ENCODE measurements around the gene TPPP2. TPM values are rescaled to one million over a fixed set of nuclear protein-coding genes. Genes with fewer than 3 reads are reported as not detected.

The TPPP2 gene
- total RNA-seq, 1 donor from 2014 or later, result not detected

GRCh38 chr14:21020977-21021545 is 9.0 kb upstream of the TPPP2 start:
- Mint-ChIP-seq H3K4me3 (no peak overlapping the region), H3K27ac (no peak overlapping the region)
- intact Hi-C loops (cut with micrococcal nuclease), result no loop called here

DNA sequence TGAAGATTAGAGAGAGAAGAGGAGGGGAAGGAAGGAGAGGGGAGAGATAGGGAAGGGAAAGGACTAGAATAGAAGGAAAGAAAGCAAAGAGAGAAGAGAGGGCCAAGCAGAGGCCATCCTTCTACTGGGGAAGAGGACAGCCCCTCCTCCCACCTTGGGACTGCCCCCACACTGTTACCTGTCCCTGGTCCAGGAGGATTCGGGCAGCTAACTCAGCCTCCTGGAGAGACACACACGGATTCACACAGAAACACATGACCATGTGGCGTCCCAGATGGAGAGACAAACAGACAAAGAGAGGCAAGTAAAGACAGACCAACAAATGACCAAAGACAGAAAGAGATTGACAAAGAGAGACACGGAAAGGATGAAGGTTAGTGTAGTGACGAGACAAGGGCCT is 7.3 kb upstream of the TPPP2 start:
- no peak overlapping the region for H3K27ac Mint-ChIP-seq
- peaks cover 35% of the 10 kb centered on the region for H3K27me3 Mint-ChIP-seq (ENCODE audit: insufficient read depth)
- no peak for DNase-seq (ENCODE audit: low spot score)
- no peak overlapping the region for H3K4me3 Mint-ChIP-seq
- H3K36me3 Mint-ChIP-seq (ENCODE audit: low read depth), result no peaks in the 10 kb centered on the region
- no peaks in the 10 kb centered on the region for H3K9me3 Mint-ChIP-seq
- intact Hi-C loops (cut with micrococcal nuclease), result no loop called here
- peaks cover 6% of the 10 kb centered on the region for H3K4me1 Mint-ChIP-seq (ENCODE audit: low read depth)

More at GRCh38 chr14:21020977-21021545, 9.0 kb upstream of the TPPP2 start:
- Mint-ChIP-seq H3K4me1 (ENCODE audit: low read depth) (peaks cover 6% of the 10 kb centered on the region), H3K27me3 (ENCODE audit: insufficient read depth) (peaks cover 30% of the 10 kb centered on the region), H3K36me3 (ENCODE audit: low read depth) (no peaks in the 10 kb centered on the region), H3K9me3 (no peaks in the 10 kb centered on the region)
- no peak for DNase-seq (ENCODE audit: low spot score)

GRCh38 chr14:21023174-21023573 is 6.8 kb upstream of the TPPP2 start:
- Mint-ChIP-seq H3K4me3 (no peak overlapping the region), H3K27me3 (ENCODE audit: insufficient read depth) (peaks cover 36% of the 10 kb centered on the region), H3K27ac (no peak overlapping the region), H3K9me3 (no peaks in the 10 kb centered on the region), H3K36me3 (ENCODE audit: low read depth) (no peaks in the 10 kb centered on the region), H3K4me1 (ENCODE audit: low read depth) (peaks cover 6% of the 10 kb centered on the region)
- DNase-seq (ENCODE audit: low spot score), result no peak
- intact Hi-C loops (cut with micrococcal nuclease), result no loop called here

- no peak for DNase-seq (ENCODE audit: low spot score)
- intact Hi-C loops (cut with micrococcal nuclease), result loop anchor here (1.0 kb wide), 1 partner anchor 10 kb away; no protein-coding TSS in a partner anchor
- peak overlapping the region; percentile 81 for H3K4me3 Mint-ChIP-seq
- H3K4me1 Mint-ChIP-seq (ENCODE audit: low read depth), result peaks cover 6% of the 10 kb centered on the region
- no peaks in the 10 kb centered on the region for H3K36me3 Mint-ChIP-seq (ENCODE audit: low read depth)
- peaks cover 38% of the 10 kb centered on the region for H3K27me3 Mint-ChIP-seq (ENCODE audit: insufficient read depth)
- no peaks in the 10 kb centered on the region for H3K9me3 Mint-ChIP-seq
- no peak overlapping the region for H3K27ac Mint-ChIP-seq
Observed at GRCh38 chr14:21023817-21024584, 6.0 kb upstream of the TPPP2 start.

- H3K36me3 Mint-ChIP-seq (ENCODE audit: low read depth), result no peaks in the 10 kb centered on the region
- H3K4me3 Mint-ChIP-seq, result peak within 1 kb of the TSS; percentile 81
- H3K9me3 Mint-ChIP-seq, result no peaks in the 10 kb centered on the region
- DNase-seq (ENCODE audit: low spot score), result peak; percentile 44
- H3K27ac Mint-ChIP-seq, result no peak within 1 kb of the TSS
- H3K27me3 Mint-ChIP-seq (ENCODE audit: insufficient read depth), result peaks cover 38% of the 10 kb centered on the region
- intact Hi-C loops (cut with micrococcal nuclease), result loop anchor here (1.0 kb wide), 1 partner anchor 10 kb away; no protein-coding TSS in a partner anchor
- H3K4me1 Mint-ChIP-seq (ENCODE audit: low read depth), result peaks cover 6% of the 10 kb centered on the region
Observed at GRCh38 chr14:21024585-21025370, 5.2 kb upstream of the TPPP2 start, which contains the start of gene NDRG2. Gene NDRG2, minus strand, starts transcription at chr14:21025061. Its CDS starts 1,746 bp downstream, at chr14:21023315.

GRCh38 chr14:21025371-21026273 is 4.4 kb upstream of the TPPP2 start:
- Mint-ChIP-seq H3K27ac (no peak overlapping the region), H3K36me3 (ENCODE audit: low read depth) (no peaks in the 10 kb centered on the region), H3K27me3 (ENCODE audit: insufficient read depth) (peaks cover 38% of the 10 kb centered on the region), H3K9me3 (no peaks in the 10 kb centered on the region), H3K4me1 (ENCODE audit: low read depth) (peaks cover 6% of the 10 kb centered on the region), H3K4me3 (peak overlapping the region; percentile 65)
- no peak for DNase-seq (ENCODE audit: low spot score)
- intact Hi-C loops (cut with micrococcal nuclease), result no loop called here

GRCh38 chr14:21026274-21026987 is 3.6 kb upstream of the TPPP2 start:
- Mint-ChIP-seq H3K27me3 (ENCODE audit: insufficient read depth) (peaks cover 37% of the 10 kb centered on the region), H3K4me1 (ENCODE audit: low read depth) (peaks cover 6% of the 10 kb centered on the region), H3K9me3 (no peaks in the 10 kb centered on the region), H3K4me3 (peak overlapping the region; percentile 34), H3K27ac (no peak overlapping the region), H3K36me3 (ENCODE audit: low read depth) (no peaks in the 10 kb centered on the region)
- intact Hi-C loops (cut with micrococcal nuclease), result no loop called here
- no peak for DNase-seq (ENCODE audit: low spot score)

GRCh38 chr14:21026988-21027315 is 3.1 kb upstream of the TPPP2 start:
- Mint-ChIP-seq H3K27ac (no peak overlapping the region), H3K27me3 (ENCODE audit: insufficient read depth) (peaks cover 37% of the 10 kb centered on the region), H3K4me3 (no peak overlapping the region), H3K9me3 (no peaks in the 10 kb centered on the region), H3K36me3 (ENCODE audit: low read depth) (no peaks in the 10 kb centered on the region), H3K4me1 (ENCODE audit: low read depth) (peaks cover 6% of the 10 kb centered on the region)
- DNase-seq (ENCODE audit: low spot score), result no peak
- intact Hi-C loops (cut with micrococcal nuclease), result no loop called here

- no peak overlapping the region for H3K4me3 Mint-ChIP-seq
Observed at GRCh38 chr14:21030531-21030930, 514 bp downstream of the TPPP2 start.

DNA sequence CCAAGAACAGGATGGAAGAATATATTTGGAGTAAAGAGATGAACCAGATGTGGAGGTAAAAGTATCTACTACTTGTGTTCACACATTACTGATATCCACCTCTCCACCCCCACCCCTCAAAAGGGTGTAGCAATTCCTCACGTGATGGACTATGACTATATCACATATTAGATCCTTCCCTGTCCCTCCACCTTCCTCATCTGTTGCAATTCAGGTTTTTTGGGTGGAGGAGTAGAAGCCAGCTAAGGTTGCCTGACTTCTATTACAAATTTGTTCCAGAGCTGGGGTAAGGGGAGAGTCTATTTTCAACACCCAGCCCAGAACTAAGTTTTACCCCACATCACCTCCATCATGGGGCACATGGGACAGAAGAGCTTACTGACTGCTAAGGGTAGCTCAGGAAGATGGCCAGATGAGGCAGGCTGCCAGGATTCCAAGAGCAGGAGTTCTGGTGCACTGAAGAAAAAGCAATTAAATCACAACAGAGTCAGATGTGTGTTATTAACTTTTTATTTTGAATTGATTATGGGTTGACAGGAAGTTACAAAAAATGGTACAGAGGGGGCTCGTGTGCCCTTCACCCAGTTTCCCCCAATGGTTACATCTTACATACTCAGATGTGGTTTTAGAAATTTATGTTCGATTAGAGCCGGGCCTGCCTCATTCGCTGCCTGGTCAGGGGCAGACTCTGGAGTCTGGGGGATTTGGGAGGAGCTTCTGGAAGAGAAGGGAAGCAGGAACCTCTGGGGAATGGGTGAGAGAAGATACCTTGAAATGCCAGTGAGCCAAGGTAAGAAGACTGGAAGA is 2.5 kb downstream of the TPPP2 start:
- no peak overlapping the region for H3K27ac Mint-ChIP-seq
- H3K27me3 Mint-ChIP-seq (ENCODE audit: insufficient read depth), result peaks cover 23% of the 10 kb centered on the region
- DNase-seq (ENCODE audit: low spot score), result no peak
- H3K9me3 Mint-ChIP-seq, result no peaks in the 10 kb centered on the region
- no peaks in the 10 kb centered on the region for H3K36me3 Mint-ChIP-seq (ENCODE audit: low read depth)
- intact Hi-C loops (cut with micrococcal nuclease), result no loop called here
- H3K4me3 Mint-ChIP-seq, result no peak overlapping the region
- H3K4me1 Mint-ChIP-seq (ENCODE audit: low read depth), result no peaks in the 10 kb centered on the region

More at GRCh38 chr14:21030531-21030930, 514 bp downstream of the TPPP2 start:
- no peaks in the 10 kb centered on the region for H3K9me3 Mint-ChIP-seq
- peaks cover 24% of the 10 kb centered on the region for H3K27me3 Mint-ChIP-seq (ENCODE audit: insufficient read depth)
- no peaks in the 10 kb centered on the region for H3K36me3 Mint-ChIP-seq (ENCODE audit: low read depth)
- no peaks in the 10 kb centered on the region for H3K4me1 Mint-ChIP-seq (ENCODE audit: low read depth)
- H3K27ac Mint-ChIP-seq, result no peak overlapping the region
- intact Hi-C loops (cut with micrococcal nuclease), result no loop called here
- no peak for DNase-seq (ENCODE audit: low spot score)

DNA sequence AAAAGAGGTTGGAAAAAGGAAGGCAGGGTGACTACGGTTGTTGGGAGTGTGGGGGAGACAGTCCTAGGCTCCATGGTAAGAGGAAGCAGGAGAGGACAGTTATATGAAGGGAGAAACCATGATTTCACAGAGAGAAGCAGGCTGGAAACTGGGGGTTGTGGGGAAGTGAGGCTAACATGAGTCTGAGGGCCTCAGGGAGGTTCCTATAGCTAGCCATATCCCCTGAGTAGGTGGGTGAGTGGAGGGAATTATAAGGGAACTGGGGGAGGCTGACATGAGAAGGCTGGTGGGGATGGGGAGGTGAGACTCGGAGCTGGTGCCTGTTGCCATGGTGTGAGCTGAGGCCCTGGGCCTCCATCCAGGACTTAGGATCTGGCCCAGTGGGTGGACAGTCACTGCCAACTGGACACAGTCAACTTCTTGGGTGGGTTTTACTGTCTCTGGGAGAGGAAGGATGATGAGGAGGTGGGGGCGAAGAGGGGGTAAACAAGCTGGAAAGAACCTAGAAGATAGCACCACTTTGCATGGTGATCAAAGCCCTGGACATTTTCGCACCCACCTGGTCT is 3.2 kb downstream of the TPPP2 start:
- no peak for DNase-seq (ENCODE audit: low spot score)
- Mint-ChIP-seq H3K4me3 (no peak overlapping the region), H3K27ac (no peak overlapping the region), H3K4me1 (ENCODE audit: low read depth) (no peaks in the 10 kb centered on the region), H3K9me3 (no peaks in the 10 kb centered on the region), H3K36me3 (ENCODE audit: low read depth) (no peaks in the 10 kb centered on the region), H3K27me3 (ENCODE audit: insufficient read depth) (peaks cover 24% of the 10 kb centered on the region)
- intact Hi-C loops (cut with micrococcal nuclease), result no loop called here

Measured in activated T-helper 1 cell treated with anti-CD3 and anti-CD28 coated beads, Interleukin-12 subunit alpha, Interleukin-12 subunit beta, Interleukin-2, Interleukin-4 antibody, amounts not matched to agents 30 ng/mL and 10 ng/mL and 1 ng/mL, durations not matched to agents 14 hours and 24 hours and 36 hours (primary cell).